Stomach (tissue), 19 donors: ENCODE results near the gene BRPF1. TPM values are rescaled to one million over a fixed set of nuclear protein-coding genes. Genes with fewer than 3 reads are reported as not detected.

Source experiments
- DNase-seq, 2 donors: peaks; one replicate each; pipeline versions ENCODE4 v3.0.0 to v3.0.0-alpha.2; 2013 to 2019
- H3K27ac ChIP-seq, 5 donors: fragments of 200-600 bp in 4 of 5; sonication (generic) in 4 of 5; one replicate each; pipeline ENCODE4 v1.5.1; 2013 to 2019; ENCODE audit warnings: mild to moderate bottlenecking in 1 of 5, moderate library complexity in 1 of 5
- H3K27me3 ChIP-seq, 3 donors: fragments of 200-600 bp; sonication (generic); one replicate each; pipeline ENCODE4 v1.5.1; 2017 to 2019; ENCODE audit warnings: mixed run types in 1 of 3
- H3K36me3 ChIP-seq, 4 donors: fragments of 200-600 bp; sonication (generic); 1 replicate in 3 of 4; 2 replicates in 1 of 4; pipeline ENCODE4 v1.5.1; 2016 to 2019
- H3K4me1 ChIP-seq, 4 donors: fragments of 200-600 bp; sonication (generic); one replicate each; pipeline ENCODE4 v1.5.1; 2016 to 2019
- H3K4me3 ChIP-seq, 4 donors: fragments of 200-600 bp; sonication (generic) in 3 of 4; one replicate each; pipeline ENCODE4 v1.5.1; 2016 to 2019; ENCODE audit warnings: mild to moderate bottlenecking in 1 of 4
- H3K9me3 ChIP-seq, 4 donors: fragments of 200-600 bp; sonication (generic); one replicate each; pipeline ENCODE4 v1.5.1; 2016 to 2019
- CTCF ChIP-seq, 7 experiments: fragments of 450-650 bp in 4 of 7; fragments of 200-600 bp in 3 of 7; sonication (generic) in 3 of 7; IDR thresholded peaks; one replicate each; pipeline ENCODE4 v1.5.1; 2016 to 2019; ENCODE audit warnings: antibody characterized with exemption in 7 of 7, control low read depth in 2 of 7, mild to moderate bottlenecking in 1 of 7
- EP300 ChIP-seq: sonication (generic); formaldehyde crosslinking; IDR thresholded peaks from one replicate; pipeline ENCODE4 v1.6.1; 2017; ENCODE audit warnings: antibody characterized with exemption
- POLR2A ChIP-seq, 4 donors: fragments of 450-650 bp; IDR thresholded peaks; one replicate each; pipeline ENCODE4 v1.6.1; 2016; ENCODE audit warnings: antibody characterized with exemption in 4 of 4, control low read depth in 2 of 4, mild to moderate bottlenecking in 1 of 4, moderate library complexity in 1 of 4
- POLR2AphosphoS5 ChIP-seq, 3 donors: sonication (generic); formaldehyde crosslinking; IDR thresholded peaks; one replicate each; pipeline ENCODE4 v1.6.1; 2016; ENCODE audit warnings: antibody characterized with exemption in 3 of 3
- WGBS, 5 donors: extraction: QIAGEN DNeasy Blood & Tissue Kit in 3 of 5; methylation state at CpG; one replicate each; pipeline versions ENCODE4 v1.1.5 to v1.1.7; 2013 to 2018; 5-methylcytosine and 5-hydroxymethylcytosine counted together
- intact Hi-C: fragments of 100-400 bp; cut with DNase I; formaldehyde crosslinking; loops from one replicate; pipeline ENCODE4 v1.15.1; 2023; ENCODE audit warnings: low total_unique reads
- long read RNA-seq, 10 donors: transcript quantifications; one replicate each; lab custom pipeline, GENCODE V29; 2026
- polyA plus RNA-seq, 3 donors: library from polyadenylated mRNA; stranded (reverse); fragments of 200-250 nt; gene quantifications; one replicate each; pipeline ENCODE4 v1.2.3, GENCODE V29; 2013
- total RNA-seq, 5 donors: library from RNA; depleted of rRNA; stranded (reverse); fragments of >200 nt; gene quantifications; one replicate each; pipeline versions ENCODE4 v1.1.0 to v1.2.3, GENCODE V29; 2014 to 2016
- donor health status: healthy with polysubstance abuse.
- donor health status: Bipolar disorder and iron deficiency.
- donor health status: healthy.

BRPF1 gene
- total RNA-seq (10 to 100 TPM in 4 of 5 donors, 1 to 10 TPM in 1; 7.5 to 53.6 (median 15.1) TPM), polyA plus RNA-seq (1 to 10 TPM; 4.1 to 5.6 (median 4.6) TPM)
- long read RNA-seq, donor 1, result 0 reads
- long read RNA-seq, donor 2, partial matches to known transcripts, result 6 of 6 reads
- long read RNA-seq, donor 2, other reads (novel, unspliced or antisense), result 0 of 6 reads
- long read RNA-seq, donor 3, result 0 reads
- long read RNA-seq, donor 4, result 0 reads
- long read RNA-seq, donor 5, partial matches to known transcripts, result 7 of 7 reads
- long read RNA-seq, donor 5, other reads (novel, unspliced or antisense), result 0 of 7 reads
- long read RNA-seq, donor 6, result 0 reads
- long read RNA-seq, donor 7, partial matches to known transcripts, result 5 of 5 reads
- long read RNA-seq, donor 7, other reads (novel, unspliced or antisense), result 0 of 5 reads
- long read RNA-seq, donor 8, full-length matches to known transcripts, result 1 of 1 reads
- long read RNA-seq, donor 8, partial matches to known transcripts, result 0 of 1 reads
- long read RNA-seq, donor 8, other reads (novel, unspliced or antisense), result 0 of 1 reads
- long read RNA-seq, donor 9, result 0 reads
- long read RNA-seq, donor 10, result 0 reads

GRCh38 chr3:9731206-9732079, at the start of gene BRPF1:
BRPF1 (plus strand) TSS chr3:9731735; CDS start chr3:9734141, 2,406 bp downstream.
- Histone ChIP-seq H3K36me3 (peaks cover 15 to 29% (median 25%) of the 10 kb centered on the region in 4 donors), H3K9me3 (no peaks in the 10 kb centered on the region), H3K27me3 (no peaks in the 10 kb centered on the region), H3K4me1 (peaks cover 22 to 52% (median 37%) of the 10 kb centered on the region in 4 donors), H3K4me3 (peak within 1 kb of the TSS; percentile 98 to 100 (median 100)), H3K27ac (peak within 1 kb of the TSS; percentile 96 to 98 (median 97))
- DNase-seq, result peak; percentile 100
- WGBS, 5 donors, result 0 to 2% (median 1%) methylated on average over 29 to 88 of the region's 88 CpGs
- intact Hi-C loops, result no loop called here
- TF ChIP-seq POLR2AphosphoS5 (IDR thresholded peaks at IDR 0.05) (peak; percentile 54 to 87 (median 64)), EP300 (no peak), CTCF (IDR thresholded peaks at IDR 0.05) (no peak), POLR2A (IDR thresholded peaks at IDR 0.05) (no peak)

GRCh38 chr3:9682096-9682495, 49.4 kb upstream of the BRPF1 start:
- no peak for DNase-seq
- H3K9me3 ChIP-seq, result no peaks in the 10 kb centered on the region
- peaks cover 96 to 100% (median 100%) of the 10 kb centered on the region in 4 donors for H3K36me3 ChIP-seq
- WGBS, 5 donors, result 88 to 100% (median 90%) methylated on average over 5 to 6 of the region's 6 CpGs
- TF ChIP-seq POLR2AphosphoS5 (IDR thresholded peaks at IDR 0.05) (no peak), POLR2A (IDR thresholded peaks at IDR 0.05) (no peak), EP300 (no peak), CTCF (IDR thresholded peaks at IDR 0.05) (no peak)
- H3K4me1 ChIP-seq, result peaks cover 0 to 4% (median 0%) of the 10 kb centered on the region in 4 donors
- no peaks in the 10 kb centered on the region for H3K27me3 ChIP-seq
- H3K4me3 ChIP-seq, result no peak overlapping the region
- intact Hi-C loops, result no loop called here
- no peak overlapping the region for H3K27ac ChIP-seq

- intact Hi-C loops, result no loop called here
- H3K4me3 ChIP-seq, result no peak overlapping the region
- no peaks in the 10 kb centered on the region for H3K27me3 ChIP-seq
- no peak for TF ChIP-seq POLR2A (IDR thresholded peaks at IDR 0.05)
- TF ChIP-seq EP300, result no peak
- no peak for TF ChIP-seq POLR2AphosphoS5 (IDR thresholded peaks at IDR 0.05)
- no peak for TF ChIP-seq CTCF (IDR thresholded peaks at IDR 0.05)
- no peak for DNase-seq
- peaks cover 0 to 4% (median 0%) of the 10 kb centered on the region in 4 donors for H3K4me1 ChIP-seq
- peaks cover 96 to 100% (median 100%) of the 10 kb centered on the region in 4 donors for H3K36me3 ChIP-seq
- WGBS, 5 donors, result 87 to 98% (median 95%) methylated on average over 3 of the region's 3 CpGs
- H3K27ac ChIP-seq, result no peak overlapping the region
- H3K9me3 ChIP-seq, result no peaks in the 10 kb centered on the region
These were observed 48.1 kb upstream of the BRPF1 start for GRCh38 chr3:9683426-9683825.
